Fibroblast of lung (primary cell): ENCODE results near the gene LSM14B. TPM values are rescaled to one million over a fixed set of nuclear protein-coding genes. Genes with fewer than 3 reads are reported as not detected.

Source experiments
- DNase-seq, 2 donors: peaks; one replicate each; pipeline versions ENCODE4 v3.0.0 to v3.0.0-alpha.2; 2010; ENCODE audit warnings: low read depth in 2 of 2
- H2AFZ ChIP-seq: 2 replicates; pipeline ENCODE4 v1.5.1; 2012; ENCODE audit warnings: low read length, control low read depth, inconsistent platforms
- H3K27ac ChIP-seq: 2 replicates; pipeline ENCODE4 v1.5.1; 2011; ENCODE audit warnings: low read length, control low read depth; ENCODE audit not compliant: insufficient read depth
- H3K27me3 ChIP-seq: 2 replicates; pipeline ENCODE4 v1.5.1; 2011; ENCODE audit warnings: mild to moderate bottlenecking, low read length; ENCODE audit not compliant: control insufficient read depth, insufficient read depth
- H3K36me3 ChIP-seq: 2 replicates; pipeline ENCODE4 v1.5.1; 2011; ENCODE audit warnings: low read length; ENCODE audit not compliant: control insufficient read depth, insufficient read depth
- H3K4me1 ChIP-seq: 2 replicates; pipeline ENCODE4 v1.5.1; 2011; ENCODE audit warnings: low read length; ENCODE audit not compliant: control insufficient read depth, insufficient read depth; ENCODE audit errors: extremely low read depth
- H3K4me2 ChIP-seq: 2 replicates; pipeline ENCODE4 v1.5.1; 2011; ENCODE audit warnings: low read length, control low read depth; ENCODE audit not compliant: insufficient read depth; ENCODE audit errors: extremely low read depth
- H3K4me3 ChIP-seq, 4 experiments: fragments of 200-600 bp in 1 of 4; sonication (generic) in 1 of 4; replicated peaks in 1 of 4; 2 replicates each; pipeline ENCODE4 v1.5.1; 2011 to 2016; ENCODE audit warnings: low read length in 4 of 4, low read depth in 3 of 4, mild to moderate bottlenecking in 3 of 4, control low read depth in 2 of 4, inconsistent platforms in 1 of 4, mixed read lengths in 1 of 4; ENCODE audit not compliant: insufficient read depth in 1 of 4; ENCODE audit errors: control extremely low read depth in 1 of 4
- H3K79me2 ChIP-seq: 2 replicates; pipeline ENCODE4 v1.5.1; 2012; ENCODE audit warnings: mild to moderate bottlenecking, low read length, inconsistent platforms; ENCODE audit not compliant: control insufficient read depth, insufficient read depth
- H3K9ac ChIP-seq: 2 replicates; pipeline ENCODE4 v1.5.1; 2011; ENCODE audit warnings: mild to moderate bottlenecking, low read length, control low read depth; ENCODE audit not compliant: insufficient read depth
- H3K9me3 ChIP-seq: 2 replicates; pipeline ENCODE4 v1.5.1; 2012; ENCODE audit warnings: low read depth, low read length; ENCODE audit not compliant: control insufficient read depth, insufficient read depth
- H4K20me1 ChIP-seq: 2 replicates; pipeline ENCODE4 v1.5.1; 2011; ENCODE audit warnings: low read length; ENCODE audit not compliant: control insufficient read depth, insufficient read depth; ENCODE audit errors: extremely low read depth
- CTCF ChIP-seq, 2 donors: IDR thresholded peaks in 1 of 2; conservative IDR thresholded peaks in 1 of 2; 1 replicate in 1 of 2; 2 replicates in 1 of 2; pipeline ENCODE4 v1.5.1; 2011 to 2012; ENCODE audit warnings: low read length in 2 of 2, control low read depth in 1 of 2, inconsistent platforms in 1 of 2, low read depth in 1 of 2, mild to moderate bottlenecking in 1 of 2
- EZH2 ChIP-seq: IDR thresholded peaks from 2 replicates; pipeline ENCODE4 v1.5.1; 2012; ENCODE audit warnings: low read length, control low read depth, mild to moderate bottlenecking; ENCODE audit errors: missing control alignments
- polyA plus RNA-seq, 2 donors: library from polyadenylated mRNA; depleted of rRNA in 1 of 2; stranded (reverse) in 1 of 2; unstranded in 1 of 2; fragments of >200 nt; gene quantifications; 2 replicates each; pipeline ENCODE4 v1.2.1, GENCODE V29; 2011 to 2012; ENCODE audit warnings: missing spikeins in 1 of 2
- total RNA-seq: library from RNA; depleted of rRNA; stranded (reverse); fragments of >200 nt; gene quantifications from 2 replicates; pipeline ENCODE4 v1.2.1, GENCODE V29; 2014

LSM14B gene
- total and polyA plus RNA-seq, 2 donors (not counting 1 experiment from before 2014, with no cell fraction given): 20.2 to 48.7 TPM

DNA sequence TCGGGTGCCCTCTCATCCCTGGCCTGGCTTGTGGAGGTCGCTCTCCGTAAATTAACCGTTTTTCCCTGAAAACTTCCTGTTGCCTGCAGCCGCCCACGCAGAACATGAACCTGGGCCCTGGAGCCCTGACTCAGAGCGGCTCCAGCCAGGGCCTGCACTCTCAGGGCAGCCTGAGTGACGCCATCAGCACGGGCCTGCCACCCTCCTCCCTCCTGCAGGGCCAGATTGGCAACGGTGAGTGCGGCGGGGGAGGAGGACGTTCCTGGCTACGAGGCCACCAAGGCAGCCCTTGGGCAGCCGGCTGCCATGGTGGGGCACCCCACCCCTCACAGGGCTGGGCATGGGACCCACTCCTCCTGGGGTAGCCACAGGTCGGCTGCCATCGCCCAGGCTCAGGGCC, 39.1 kb downstream of the LSM14B start:
- no peak for TF ChIP-seq EZH2
- no peak for TF ChIP-seq CTCF (conservative IDR thresholded peaks at IDR 0.05 in 1 of 2, IDR thresholded peaks at IDR 0.05 in 1 of 2; ENCODE audit: low read depth in 1 of 2, low read length in 2 of 2)
- Histone ChIP-seq H3K9me3 (no peaks in the 10 kb centered on the region), H3K4me1 (peaks cover 4% of the 10 kb centered on the region), H3K4me2 (no peak overlapping the region), H3K27ac (no peak overlapping the region), H3K36me3 (peaks cover 18% of the 10 kb centered on the region), H4K20me1 (no peaks in the 10 kb centered on the region), H2AFZ (no peak overlapping the region), H3K27me3 (no peaks in the 10 kb centered on the region), H3K4me3 (no peak overlapping the region), H3K79me2 (peaks cover 15% of the 10 kb centered on the region), H3K9ac (no peak overlapping the region)
- peak in 1 of 2 donors; percentile 92 for DNase-seq

DNA sequence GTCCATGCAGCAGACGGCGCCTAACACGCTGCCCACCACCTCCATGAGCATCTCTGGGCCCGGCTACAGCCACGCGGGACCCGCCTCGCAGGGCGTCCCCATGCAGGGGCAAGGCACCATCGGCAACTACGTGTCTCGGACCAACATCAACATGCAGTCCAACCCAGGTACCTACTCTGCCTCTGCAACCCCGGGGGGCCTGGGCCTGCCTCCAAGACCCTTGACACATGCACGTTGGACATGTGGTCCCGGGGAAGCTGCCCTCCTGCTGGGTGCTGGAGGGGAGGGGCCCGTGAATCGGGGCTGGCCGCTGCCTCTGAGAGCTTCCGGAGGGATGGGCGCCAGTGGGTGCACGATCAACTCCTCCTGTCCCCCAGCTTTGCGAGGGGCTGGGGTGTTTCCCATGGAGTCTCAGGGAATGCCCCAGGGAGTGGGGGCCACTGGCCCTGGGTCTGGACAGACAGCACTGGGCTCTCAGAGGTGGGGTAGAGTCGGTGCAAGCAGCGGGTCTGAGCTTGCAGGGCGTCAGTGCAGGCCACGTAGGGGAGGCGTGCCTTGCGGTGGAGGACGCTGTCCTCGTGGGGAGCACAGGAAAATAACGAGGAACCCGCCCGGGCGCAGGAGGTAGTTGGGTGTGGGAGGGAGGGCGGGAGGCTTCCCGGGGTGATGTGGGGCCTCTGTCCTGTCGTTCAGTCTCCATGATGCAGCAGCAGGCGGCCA, 40.6 kb downstream of the LSM14B start:
- Histone ChIP-seq H3K36me3 (peaks cover 21% of the 10 kb centered on the region), H3K4me1 (peaks cover 4% of the 10 kb centered on the region), H3K27ac (no peak overlapping the region), H3K27me3 (no peaks in the 10 kb centered on the region), H2AFZ (no peak overlapping the region), H3K9me3 (no peaks in the 10 kb centered on the region), H3K9ac (no peak overlapping the region), H3K4me3 (no peak overlapping the region), H3K4me2 (no peak overlapping the region), H4K20me1 (no peaks in the 10 kb centered on the region), H3K79me2 (peaks cover 3% of the 10 kb centered on the region)
- TF ChIP-seq EZH2 (no peak), CTCF (conservative IDR thresholded peaks at IDR 0.05 in 1 of 2, IDR thresholded peaks at IDR 0.05 in 1 of 2; ENCODE audit: low read depth in 1 of 2, low read length in 2 of 2) (no peak)
- no peak for DNase-seq

DNA sequence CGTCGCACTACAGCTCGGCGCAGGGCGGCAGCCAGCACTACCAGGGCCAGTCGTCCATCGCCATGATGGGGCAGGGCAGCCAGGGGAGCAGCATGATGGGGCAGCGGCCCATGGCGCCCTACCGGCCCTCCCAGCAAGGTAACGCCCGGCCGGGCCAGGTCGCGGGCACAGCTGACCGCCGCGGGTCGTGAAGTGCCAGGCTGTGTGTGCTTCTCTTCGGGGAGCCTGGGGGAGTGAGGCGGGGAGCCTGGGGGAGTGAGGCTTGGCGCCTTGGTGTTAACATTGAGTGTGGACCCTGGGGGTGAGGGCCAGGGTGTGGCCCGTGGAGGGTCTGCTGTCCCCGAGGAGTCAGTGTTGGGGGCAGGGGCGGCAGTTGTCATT, 41.2 kb downstream of the LSM14B start:
- DNase-seq: no peak
- Histone ChIP-seq H3K79me2 (peaks cover 2% of the 10 kb centered on the region), H3K36me3 (peaks cover 22% of the 10 kb centered on the region), H3K4me1 (peaks cover 4% of the 10 kb centered on the region), H3K27ac (no peak overlapping the region), H3K4me2 (no peak overlapping the region), H3K9ac (no peak overlapping the region), H4K20me1 (no peaks in the 10 kb centered on the region), H2AFZ (no peak overlapping the region), H3K4me3 (no peak overlapping the region), H3K9me3 (no peaks in the 10 kb centered on the region), H3K27me3 (no peaks in the 10 kb centered on the region)
- TF ChIP-seq CTCF (conservative IDR thresholded peaks at IDR 0.05 in 1 of 2, IDR thresholded peaks at IDR 0.05 in 1 of 2; ENCODE audit: low read depth in 1 of 2, low read length in 2 of 2) (no peak), EZH2 (no peak)
